Fibroblast of skin of right biceps (primary cell): ENCODE results near the gene UBE2E1.
A peak's percentile ranks its signal among the peaks of the same experiment; 100 is the strongest.

ENCODE experiments used
- DNase-seq: peaks from one replicate; pipeline ENCODE4 v3.0.0-alpha.2; 2013

Gene UBE2E1

DNA sequence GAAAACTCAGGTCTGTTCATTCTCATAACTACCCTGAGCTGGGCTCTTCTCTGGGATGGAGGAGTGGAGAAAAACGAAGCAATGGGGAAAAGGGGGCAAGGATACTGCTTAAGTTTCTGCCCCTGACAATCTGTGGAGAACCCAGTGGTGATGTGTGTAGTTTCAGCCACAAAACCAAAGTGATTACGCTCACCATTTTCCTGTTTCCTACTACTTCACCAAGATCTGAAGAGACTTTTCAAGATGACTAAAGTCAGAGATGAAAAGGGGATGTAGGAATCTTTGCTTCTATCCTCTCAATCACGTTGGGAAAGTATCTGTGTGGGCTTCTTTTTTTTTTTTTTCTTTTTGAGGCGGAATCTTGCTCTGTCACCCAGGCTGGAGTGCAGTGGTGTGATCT, 8.3 kb upstream of the UBE2E1 start:
- DNase-seq = no peak

DNA sequence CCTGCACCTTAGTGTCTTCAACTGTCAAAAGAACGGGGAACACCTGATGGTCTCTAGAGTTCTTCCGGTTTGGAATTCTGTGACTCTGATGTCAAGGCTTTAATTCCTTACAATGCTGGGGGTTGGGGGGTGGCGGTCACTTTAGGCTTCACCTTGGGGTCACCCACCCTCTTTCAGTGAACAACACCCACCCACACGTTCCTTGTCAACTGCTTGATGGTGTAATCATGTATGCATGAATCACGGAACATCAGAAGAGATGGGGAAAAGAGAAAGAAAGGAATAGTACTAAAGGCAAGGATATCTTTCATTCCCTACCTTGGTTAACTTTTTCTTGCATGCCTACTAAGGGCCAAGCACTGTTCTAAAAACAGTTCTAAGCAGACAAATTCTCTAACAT, 7.3 kb upstream of the UBE2E1 start:
- no peak for DNase-seq

DNA sequence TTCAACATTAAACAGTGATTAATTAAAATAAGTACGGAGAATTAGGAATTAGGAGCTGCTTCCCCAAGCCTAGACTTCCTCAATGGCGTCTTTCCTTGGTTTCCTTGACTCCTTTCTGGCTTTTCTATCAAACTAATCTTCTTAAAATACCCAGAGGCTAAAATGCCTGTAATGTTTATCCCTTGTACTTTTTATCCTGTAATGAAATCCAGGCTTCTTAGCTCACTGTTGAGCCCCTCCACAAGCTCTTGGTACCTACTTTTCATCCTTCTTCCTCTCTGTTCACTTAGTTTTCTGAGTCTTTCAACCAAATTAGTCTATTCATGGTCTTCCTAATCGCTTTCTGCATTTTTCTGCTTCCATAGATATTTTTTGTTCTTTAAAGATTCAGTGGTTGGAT, 6.9 kb upstream of the UBE2E1 start:
- no peak for DNase-seq

DNA sequence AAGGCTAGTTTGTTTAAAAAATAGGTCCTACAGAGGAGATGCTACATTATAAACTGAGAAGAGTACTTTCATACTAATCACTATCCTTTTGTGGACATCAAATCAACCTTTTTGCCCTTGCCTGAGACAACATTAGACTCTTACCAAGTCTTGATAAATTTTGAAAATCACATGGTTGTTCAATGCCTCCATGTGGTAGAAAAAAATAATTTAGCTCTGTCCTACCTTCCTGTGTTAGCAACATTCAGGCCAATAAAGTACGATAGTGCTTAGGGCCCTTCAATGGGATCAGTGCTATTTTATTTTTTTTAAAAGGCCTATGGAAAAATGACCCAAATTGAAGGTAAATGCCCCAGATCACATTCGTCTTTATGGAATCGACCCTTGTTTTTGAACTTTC, 5.0 kb upstream of the UBE2E1 start:
- peak; percentile 35 for DNase-seq

DNA sequence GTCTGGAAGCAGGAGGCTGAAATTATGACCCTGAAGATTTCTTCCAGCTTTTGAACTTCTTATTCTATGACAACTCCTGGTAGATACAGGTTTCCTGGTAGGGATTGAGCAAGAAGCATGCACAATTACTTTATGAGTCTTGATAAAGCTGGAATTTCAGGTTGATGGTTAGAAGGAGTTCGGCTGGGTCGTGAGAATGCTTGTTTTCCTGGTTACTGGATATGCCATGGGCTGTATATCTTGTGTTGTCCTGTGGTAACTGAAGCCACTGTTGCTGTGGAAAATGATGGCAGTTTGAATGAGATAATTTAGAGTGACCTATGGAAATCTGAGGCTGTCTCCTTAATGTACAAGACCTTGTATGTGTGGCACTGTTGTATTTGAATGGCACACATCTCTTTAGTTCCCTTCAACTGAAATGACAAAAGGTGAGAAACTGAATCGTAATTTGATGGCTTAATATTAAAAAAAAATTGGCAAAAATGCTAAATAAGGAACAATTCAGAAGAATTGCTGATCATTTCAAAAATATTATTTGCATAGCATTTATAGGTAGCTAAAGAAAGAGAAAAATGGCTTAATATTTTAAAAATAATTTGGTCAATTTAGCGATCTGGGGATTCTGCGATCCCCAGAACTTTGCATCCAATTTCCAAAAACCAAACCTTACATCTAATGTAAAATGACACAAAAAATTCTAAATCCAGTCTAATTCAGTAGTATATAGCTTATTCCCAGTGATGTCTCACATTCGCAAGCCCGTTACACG, 1.1 kb upstream of the UBE2E1 start:
- no peak for DNase-seq

DNA sequence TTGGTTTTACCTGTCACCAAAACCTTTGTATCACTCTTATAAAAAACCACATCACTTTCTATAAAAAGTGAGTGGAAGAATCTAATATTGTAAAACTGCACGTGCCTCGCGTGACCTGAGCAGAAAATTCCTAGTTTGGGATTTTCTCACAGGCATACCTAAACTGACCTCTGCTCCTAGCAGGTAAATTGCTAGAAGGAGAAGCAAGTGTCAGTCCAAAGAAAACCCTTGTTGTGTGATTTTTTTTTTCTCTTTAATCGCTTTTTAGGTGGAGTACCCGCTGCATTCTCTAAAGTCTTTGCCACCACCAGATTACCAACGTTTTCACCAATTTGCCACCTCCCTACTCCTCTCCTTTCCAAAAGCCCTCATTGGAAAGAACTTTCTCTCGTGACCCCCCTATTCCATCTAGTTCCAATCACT, 534 bp upstream of the UBE2E1 start:
- DNase-seq = no peak

DNA sequence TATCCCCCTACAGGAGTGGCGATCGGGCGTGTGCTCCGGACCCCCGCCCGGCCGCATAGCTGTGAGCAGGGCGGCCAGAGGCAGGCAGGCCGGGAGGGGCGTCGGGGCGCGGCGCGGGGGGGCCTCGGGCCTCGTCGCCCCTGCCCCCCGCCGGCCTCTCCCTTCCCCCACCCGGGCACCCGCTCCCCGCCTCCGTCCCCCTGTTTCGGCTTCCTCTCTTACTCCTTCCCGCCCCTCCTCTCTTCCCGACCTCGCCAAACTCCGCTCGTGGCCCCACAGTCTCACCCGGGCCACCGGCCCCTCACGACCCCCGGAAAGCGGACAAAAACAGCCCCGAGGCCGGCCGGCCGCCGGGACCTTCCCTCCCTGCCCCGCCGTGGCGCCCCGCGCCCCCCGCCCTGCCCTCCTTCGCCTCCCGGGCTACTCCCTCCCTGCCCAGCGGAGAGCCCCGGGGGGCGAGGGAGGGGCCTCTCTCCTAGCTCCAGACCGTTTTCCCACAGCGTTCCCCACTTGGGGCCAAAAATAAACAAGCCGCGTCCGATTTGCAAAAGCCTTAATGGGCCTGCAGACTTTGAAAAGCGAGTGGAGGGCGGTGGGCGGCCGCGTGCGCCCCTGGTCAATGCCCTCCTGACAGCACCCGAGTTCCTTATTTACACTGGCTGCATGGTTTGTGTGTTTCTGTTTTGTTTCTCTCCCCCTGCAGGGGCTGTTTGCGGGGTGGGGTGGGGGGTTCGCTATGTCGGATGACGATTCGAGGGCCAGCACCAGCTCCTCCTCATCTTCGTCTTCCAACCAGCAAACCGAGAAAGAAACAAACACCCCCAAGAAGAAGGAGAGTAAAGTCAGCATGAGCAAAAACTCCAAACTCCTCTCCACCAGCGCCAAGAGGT, 1.0 kb downstream of the UBE2E1 start:
- DNase-seq = peak; percentile 26

DNA sequence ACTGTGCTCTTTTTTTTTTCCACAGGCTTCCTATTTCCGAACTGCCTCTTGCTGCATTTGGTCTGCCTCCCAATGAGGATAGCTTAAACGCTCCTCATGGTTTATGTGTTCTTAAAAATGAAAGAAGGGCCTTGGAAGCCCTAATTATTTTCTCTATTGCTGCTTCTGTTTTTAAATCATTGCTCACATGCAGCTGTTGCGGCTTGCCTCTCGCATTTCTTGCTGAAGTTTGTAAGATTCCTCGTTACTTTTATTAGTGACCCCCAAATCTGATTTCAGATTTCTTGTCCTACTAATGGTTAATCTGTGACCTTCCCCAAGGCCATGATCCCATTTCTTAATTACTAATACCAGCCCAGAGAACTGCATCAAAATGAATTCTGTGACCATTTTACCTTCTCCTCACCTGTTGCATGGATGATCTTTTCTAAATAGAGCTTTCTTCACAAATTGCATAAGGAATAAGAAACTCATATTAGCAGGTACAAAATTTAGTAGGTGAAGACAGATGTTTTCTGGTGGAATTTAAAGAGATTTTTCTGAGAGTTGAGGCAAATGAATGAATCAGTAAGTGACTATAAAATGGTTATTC, 1.8 kb downstream of the UBE2E1 start:
- DNase-seq = peak; percentile 36

DNA sequence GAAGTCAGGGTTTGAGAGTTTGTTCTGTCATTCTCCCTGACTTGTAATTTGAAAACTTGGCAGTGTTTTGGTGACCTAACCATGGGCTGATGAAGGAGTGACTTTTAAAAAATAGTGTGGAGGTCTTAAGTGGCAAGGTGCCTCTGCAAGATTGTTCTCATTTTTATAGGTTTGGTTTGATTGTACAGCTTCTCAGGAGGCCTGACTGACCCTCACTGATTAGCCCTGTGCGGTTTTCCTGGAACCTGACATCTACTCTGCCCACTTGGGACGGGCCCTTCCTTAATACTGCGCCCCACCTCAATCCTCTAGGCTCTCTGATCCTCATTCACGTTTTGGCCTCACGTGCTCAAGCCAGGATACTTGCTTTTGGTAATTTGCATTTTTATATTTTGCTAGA, 2.8 kb downstream of the UBE2E1 start:
- DNase-seq = no peak

DNA sequence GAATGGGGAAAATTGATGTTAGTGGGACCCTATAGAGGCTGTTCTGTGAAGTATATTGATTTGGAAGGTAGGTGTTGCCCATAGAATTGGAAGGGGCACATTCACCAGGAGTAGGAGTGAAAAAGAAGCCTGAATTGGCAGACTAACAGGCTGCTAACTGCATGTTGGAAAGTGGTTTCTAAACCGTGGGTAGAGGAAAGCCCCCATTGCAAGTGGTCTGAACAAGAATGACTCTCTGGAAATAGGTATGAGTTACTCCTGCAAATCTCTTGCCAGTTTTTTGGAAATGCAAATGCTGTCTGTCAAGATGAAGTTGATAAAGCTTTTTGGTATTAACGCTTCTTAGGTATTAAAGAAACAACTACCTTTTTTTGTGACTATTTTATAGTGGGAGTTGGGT, 3.5 kb downstream of the UBE2E1 start:
- no peak for DNase-seq

DNA sequence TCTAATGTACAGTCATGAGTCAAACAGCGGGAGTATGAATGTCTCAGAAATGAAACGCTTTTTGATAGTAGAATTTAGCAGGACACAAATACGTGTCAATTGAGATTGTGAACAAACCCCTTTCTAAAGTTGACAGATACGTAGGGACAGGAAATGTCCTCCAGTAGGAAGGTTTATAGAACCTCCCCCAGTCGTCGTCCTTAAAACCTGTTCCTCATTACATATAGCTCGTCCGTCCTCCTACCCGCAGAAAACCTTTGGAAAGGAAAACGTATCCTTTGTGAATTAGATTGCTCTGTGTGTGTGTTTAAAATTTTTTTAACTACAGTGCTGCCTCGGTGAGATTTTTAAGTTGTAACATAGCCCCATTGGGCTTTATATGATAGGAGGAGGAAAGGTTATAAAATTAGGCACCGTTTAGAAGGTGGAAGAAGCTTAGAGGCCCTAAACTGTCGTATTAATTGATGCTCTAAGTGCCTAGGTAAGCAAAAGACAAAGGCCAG, 4.1 kb downstream of the UBE2E1 start:
- no peak for DNase-seq

DNA sequence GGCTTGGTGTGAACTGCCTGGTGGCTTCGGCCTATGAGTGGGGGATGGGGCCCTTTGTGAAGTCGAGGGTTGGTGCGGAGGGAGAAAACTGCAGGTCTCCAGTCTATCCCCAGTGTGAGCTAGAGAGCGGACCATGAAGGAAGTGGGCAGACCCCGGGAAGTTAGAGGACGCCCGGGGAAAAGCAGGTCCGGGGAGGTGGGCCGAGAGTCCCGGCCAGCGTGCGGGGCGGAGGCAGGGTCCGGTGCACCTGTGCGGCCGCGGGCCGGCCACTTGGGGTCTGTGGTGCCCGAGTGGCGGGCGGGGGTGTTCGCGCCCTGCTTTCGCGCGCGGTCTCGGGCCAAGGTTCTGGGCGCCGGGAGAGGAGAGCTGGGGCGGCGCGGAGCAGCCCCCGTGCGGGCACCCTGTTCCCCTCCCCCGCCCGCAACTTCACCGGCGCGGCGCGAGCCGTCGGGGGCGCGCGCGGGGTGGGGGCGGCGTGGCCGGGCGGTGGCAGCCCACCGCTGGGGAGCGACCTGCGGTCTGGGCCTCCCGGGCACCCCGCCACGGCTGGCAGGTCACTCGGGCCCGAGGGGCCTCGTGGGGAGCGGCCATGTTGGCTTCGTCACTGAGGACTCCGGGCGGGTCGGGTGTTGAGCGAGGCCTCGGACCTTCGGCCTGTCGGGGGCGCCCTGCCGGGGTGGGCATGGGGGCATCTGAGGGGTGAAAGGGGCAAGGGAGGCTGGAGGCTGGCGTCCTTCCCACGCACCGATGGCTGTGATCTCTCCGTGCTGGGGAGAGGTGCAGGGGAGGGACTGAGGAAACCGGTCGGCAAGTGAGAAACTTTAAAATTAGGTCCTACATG, 4.8 kb downstream of the UBE2E1 start:
- no peak for DNase-seq

DNA sequence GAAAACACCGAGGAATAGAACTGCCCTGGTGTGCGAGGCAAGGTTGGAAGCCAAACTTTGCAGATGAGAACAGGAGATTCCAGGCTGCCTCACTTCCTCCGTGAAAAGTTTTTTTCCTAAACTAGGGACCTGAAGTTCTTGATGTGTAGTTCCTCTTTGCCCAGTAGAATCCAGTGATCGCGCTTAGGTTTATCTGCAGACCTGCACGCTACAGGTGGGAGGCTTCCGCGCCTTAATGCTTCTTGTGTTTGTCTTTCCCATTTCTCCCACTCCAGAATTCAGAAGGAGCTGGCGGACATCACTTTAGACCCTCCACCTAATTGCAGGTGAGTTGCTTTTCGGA, 5.4 kb downstream of the UBE2E1 start:
- DNase-seq = no peak

DNA sequence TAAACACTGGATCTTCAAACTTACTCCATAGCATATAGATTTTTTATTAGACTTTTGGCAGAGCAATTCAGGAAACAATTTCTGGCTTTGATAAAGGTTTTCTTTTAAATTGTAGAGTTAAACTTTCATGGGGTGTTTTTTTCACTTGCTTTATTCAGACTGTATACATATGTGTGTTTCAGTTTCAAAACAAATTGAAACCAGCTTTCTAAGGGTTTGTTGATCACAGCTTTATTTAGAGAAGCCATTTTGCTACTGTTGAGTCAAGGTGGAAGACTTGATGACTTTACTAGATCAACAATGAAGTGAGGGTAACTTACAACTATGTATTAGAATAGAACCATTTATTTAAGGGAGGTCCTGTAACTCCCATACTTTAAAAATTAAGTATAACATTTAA, 6.2 kb downstream of the UBE2E1 start:
- DNase-seq = no peak

DNA sequence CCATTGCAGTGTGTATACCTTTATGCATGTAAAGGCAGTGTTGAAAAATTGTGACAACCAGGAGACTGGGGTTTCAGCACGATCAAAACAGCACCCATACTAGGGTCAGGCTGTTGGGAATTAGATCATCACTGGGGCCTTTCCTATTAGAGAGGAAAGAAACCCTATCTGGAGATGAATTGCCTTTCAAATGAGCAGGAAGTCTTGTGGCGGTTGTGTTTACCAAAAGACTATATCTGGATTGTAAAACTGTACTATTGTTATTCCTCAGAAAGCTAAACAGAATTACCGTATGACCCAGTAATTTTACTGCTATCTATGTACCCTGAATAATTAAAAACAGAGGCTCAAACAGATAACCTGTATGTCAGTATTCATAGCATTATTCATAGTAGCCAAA, 10.1 kb downstream of the UBE2E1 start:
- no peak for DNase-seq

DNA sequence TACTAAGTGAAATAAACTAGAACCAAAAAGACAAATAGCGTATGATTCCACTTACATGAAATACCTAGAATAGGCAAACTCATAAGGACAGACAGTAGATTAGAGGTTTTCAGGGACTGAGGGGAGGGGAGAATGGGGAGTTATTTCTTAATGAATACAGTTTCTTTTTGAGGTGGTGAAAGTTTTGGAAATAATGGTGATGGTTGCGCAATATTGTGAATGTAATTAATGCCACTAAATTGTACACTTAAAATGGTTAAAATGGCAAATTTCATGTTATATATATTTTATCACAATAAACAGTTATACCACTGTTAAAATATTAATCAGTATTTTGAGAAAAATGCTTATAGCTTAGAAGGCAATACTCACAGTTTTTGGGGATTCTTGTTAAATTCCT, 11.0 kb downstream of the UBE2E1 start:
- DNase-seq = no peak

DNA sequence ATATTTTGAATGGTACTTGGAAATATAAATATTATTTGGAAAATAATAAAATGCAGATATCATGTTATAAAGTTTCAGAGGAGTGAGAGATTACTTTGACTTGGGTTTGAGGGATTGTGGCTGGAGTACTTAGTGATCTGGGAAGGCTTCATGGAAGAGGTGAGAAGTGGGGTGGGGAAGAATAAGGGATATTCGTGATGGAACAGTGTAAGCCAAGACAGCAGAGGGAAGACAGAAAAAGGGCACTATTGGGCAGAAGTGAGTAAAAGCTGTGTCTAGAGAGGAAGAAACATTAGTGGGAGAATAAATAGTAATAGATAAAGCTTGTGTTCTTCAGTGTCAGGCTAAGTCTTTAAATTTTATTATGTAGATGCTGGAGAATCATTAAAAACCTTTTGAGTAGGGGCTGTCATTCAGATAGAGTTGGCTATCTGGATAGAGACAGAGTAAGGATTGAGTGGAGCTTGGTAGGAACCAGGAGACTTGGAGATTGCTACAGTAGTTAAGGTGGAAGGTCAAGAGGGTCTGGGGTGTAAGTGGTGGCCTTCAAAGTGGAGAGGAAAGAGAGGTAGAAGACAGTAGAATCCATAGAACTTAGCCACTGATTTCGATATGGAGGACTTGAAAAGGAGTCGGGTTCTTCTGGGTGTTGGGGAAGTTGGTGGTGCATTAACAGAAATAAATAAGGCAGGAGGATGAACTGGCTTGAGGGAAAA, 11.9 kb downstream of the UBE2E1 start:
- DNase-seq = no peak

DNA sequence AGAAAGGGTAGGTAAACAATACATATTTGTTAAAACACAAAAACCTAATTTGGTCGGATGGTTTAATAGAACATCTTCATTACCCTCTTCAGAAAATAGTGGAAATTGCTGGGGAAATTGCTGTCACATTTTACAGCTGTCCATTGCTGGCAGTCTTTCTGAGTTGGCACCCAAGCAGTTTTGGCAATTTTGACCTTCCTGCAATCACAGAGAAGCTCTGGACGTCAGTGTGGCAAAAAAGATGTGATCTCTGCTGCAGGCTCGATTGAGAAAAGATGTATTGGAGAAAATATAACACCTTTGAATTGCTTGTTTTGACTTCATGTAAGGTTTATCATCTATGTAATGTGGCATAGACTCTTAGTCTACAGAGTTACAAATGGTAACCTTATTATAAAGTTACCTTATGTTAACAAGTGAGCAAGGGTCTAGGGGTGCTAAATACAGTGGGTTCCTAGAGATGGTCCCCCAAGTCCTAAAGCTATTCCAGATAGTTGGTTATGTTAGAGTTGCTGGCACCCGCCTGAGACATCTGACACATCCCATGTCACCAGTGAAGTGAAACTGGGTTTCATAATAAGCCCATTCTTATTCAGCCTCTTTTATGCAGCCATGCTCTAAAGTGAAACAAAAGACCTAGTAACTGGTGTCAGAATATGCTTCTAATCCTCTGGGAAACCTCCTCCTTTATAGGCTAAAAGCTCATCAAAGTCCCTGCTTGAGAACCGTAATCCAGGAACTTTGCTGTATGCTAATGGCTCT, 14.0 kb downstream of the UBE2E1 start:
- no peak for DNase-seq

DNA sequence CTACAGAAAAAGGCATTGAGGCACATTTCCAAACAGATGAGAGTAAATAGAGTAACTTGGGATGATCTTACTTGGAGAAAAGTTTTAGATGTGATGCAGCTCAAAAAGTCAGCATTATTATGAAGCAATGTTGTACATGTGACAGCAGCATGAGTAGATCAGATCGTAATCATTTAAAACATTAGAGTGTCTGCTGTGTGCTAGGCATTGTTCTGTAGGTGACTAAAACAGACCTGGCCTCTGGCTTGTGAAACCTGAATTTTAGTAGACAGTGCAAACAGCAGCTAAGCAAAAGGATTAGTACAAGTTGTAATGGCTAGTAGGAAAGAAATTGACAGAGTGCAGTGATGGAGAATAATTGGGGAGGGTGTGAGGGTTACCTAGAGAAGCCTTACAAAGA, 15.1 kb downstream of the UBE2E1 start:
- DNase-seq = no peak

DNA sequence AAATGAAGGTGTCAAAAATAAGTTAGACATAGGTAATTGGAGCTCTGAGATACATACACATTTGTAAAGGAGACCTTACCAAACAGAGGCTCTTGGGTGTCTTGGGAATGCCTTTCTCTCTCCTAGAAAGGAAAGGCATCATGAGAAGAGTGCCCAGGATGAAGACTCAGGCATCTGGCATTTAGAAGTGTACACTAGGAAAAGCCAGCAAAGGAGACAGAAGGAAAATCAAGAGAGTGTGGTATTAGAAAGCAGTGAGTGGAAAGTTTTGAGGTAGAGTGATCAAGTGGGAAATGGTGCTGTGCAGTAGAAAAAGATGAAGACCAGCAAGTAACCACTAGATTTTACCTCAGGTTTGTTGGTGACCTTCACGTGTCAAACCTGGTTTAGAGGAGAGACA, 16.1 kb downstream of the UBE2E1 start:
- no peak for DNase-seq

DNA sequence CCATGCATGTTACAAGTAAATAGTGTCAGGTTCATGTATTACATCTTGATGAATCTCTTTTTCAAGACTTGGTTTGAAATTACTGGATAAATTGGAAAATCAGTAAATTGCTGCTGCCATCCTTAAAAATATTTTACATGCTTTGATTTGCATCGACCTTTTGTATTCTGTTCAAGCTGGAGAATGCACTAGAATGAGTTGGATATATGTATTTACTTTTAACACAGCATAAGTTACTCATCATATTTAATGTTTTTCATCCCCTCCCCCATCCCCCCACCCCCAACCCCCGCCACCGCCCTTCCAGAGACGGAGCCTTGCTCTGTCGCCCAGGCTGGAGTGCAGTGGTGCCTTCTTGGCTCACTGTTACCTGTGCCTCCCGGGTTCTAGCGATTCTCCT, 16.8 kb downstream of the UBE2E1 start:
- DNase-seq = no peak
